22Rv1 (cell line): Measurements from ENCODE around the gene MYH6.

Source experiments
- ZFX ChIP-seq: fragments of 450-650 bp; IDR thresholded peaks from 2 replicates; pipeline ENCODE4 v1.6.1; 2017; ENCODE audit warnings: antibody characterized with exemption, borderline replicate concordance
- TF ChIP-seq, protein P1 (sequence below): fragments of 450-650 bp; IDR thresholded peaks from 2 replicates; pipeline ENCODE4 v1.5.1; 2017; ENCODE audit warnings: mild to moderate bottlenecking

- TF ChIP-seq, protein P1, sequence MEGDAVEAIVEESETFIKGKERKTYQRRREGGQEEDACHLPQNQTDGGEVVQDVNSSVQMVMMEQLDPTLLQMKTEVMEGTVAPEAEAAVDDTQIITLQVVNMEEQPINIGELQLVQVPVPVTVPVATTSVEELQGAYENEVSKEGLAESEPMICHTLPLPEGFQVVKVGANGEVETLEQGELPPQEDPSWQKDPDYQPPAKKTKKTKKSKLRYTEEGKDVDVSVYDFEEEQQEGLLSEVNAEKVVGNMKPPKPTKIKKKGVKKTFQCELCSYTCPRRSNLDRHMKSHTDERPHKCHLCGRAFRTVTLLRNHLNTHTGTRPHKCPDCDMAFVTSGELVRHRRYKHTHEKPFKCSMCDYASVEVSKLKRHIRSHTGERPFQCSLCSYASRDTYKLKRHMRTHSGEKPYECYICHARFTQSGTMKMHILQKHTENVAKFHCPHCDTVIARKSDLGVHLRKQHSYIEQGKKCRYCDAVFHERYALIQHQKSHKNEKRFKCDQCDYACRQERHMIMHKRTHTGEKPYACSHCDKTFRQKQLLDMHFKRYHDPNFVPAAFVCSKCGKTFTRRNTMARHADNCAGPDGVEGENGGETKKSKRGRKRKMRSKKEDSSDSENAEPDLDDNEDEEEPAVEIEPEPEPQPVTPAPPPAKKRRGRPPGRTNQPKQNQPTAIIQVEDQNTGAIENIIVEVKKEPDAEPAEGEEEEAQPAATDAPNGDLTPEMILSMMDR = no peak
- no peak for TF ChIP-seq ZFX
Measured at GRCh38 chr14:23411563-23412525, 3.8 kb upstream of the MYH6 start.
